NCI-H460 (cell line): ENCODE results near the gene CNGA3. TPM values are rescaled to one million over a fixed set of nuclear protein-coding genes. Genes with fewer than 3 reads are reported as not detected.
"Not testable (repeated sequence)": the region's sequence is repeated elsewhere in the genome, so short reads cannot be mapped to it uniquely, and the experiment has no call there.

Source experiments
- DNase-seq: peaks from one replicate; pipeline ENCODE4 v3.0.0-alpha.2; 2016; ENCODE audit warnings: low read depth; ENCODE audit errors: extremely low read depth
- polyA plus RNA-seq: library from polyadenylated mRNA; depleted of rRNA; stranded (reverse); fragments of >200 nt; gene quantifications from 2 replicates; pipeline ENCODE4 v1.2.3, GENCODE V29; 2014; cell fraction: nucleus; rRNA removed
- total RNA-seq: library from RNA; depleted of rRNA; stranded (reverse); fragments of >200 nt; shearing (Covaris generic); gene quantifications from 2 replicates; pipeline ENCODE4 v1.2.3, GENCODE V29; 2014; rRNA removed

CNGA3 gene
- total RNA-seq, result not detected in 2 replicates
- not detected in 2 replicates for polyA plus RNA-seq

DNA sequence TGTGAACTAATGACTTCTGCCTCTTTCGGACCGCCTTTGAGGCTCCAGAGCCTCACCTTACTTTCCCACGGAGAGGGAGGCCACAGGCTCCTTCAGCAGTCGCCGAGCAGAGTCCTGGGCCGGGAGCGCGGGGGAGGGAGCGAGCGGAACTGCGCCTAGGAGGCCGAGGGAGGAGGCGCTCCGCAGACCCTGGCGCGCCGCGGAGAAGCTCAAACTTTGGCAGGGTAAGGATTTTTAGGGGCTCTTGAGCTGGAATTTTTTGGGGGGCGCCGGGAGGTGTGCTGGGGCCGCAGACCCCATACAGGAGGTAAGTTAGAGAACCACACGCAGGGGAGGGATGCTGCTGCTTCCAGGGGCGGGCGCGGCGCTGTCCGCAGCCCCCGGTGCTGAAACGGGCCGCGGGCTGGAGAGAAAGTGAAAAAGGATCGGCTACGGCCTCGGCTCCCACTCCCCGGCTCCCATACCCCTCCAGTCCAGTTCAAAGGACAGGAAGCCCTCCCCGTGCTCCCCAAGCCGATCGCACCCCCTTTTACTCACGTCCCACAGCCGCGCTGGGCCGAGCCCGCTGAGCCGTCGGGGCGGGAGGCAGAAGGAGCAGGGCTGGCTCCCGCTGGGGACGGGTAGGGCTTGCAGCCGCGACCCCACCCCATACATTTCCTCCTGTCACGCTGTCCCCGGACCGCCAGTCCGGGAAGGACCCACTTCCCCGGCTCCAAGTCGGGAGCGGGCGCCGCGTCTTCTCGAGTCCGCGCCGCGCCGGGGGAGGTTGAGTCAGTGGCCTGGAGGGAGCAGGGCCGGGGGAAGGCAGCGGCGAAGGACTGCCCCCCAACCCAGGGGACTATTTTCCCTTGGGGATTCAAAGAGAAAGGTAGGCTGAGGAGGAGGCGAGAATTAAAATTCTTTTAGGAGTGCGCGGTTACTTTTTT, at the start of gene CNGA3:
Gene CNGA3 (plus strand): TSS at position 146 of the 926 bp plus-strand sequence. CDS start 23,520 bp downstream, outside the sequence.
- no peak for DNase-seq

GRCh38 chr2:98297817-98298682, 48.2 kb upstream of the CNGA3 start:
- DNase-seq, result no peak

DNA sequence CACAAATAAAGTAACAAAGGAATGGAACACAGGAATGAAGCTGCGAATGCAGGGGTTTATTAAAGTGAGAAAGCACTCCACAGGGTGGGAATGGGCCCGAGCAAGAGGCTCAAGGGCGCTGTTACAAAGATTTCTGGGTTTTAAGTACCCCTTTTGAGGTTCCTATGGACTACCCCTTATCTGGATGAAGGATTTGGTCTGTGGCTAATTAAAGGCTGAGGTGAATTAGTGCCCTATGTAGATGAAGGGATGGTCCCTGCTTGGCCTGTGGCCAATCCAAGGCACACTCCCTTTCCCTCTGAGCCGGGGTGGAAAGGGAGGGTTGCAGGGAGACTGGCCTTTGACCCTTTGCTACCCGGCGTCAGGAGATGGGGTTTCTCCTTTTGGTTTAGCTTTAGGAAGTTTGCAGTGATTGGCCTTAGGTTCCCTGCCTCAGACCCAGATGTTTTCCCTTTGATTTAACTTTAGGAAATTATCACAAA, 47.5 kb upstream of the CNGA3 start:
- DNase-seq, result no peak

DNA sequence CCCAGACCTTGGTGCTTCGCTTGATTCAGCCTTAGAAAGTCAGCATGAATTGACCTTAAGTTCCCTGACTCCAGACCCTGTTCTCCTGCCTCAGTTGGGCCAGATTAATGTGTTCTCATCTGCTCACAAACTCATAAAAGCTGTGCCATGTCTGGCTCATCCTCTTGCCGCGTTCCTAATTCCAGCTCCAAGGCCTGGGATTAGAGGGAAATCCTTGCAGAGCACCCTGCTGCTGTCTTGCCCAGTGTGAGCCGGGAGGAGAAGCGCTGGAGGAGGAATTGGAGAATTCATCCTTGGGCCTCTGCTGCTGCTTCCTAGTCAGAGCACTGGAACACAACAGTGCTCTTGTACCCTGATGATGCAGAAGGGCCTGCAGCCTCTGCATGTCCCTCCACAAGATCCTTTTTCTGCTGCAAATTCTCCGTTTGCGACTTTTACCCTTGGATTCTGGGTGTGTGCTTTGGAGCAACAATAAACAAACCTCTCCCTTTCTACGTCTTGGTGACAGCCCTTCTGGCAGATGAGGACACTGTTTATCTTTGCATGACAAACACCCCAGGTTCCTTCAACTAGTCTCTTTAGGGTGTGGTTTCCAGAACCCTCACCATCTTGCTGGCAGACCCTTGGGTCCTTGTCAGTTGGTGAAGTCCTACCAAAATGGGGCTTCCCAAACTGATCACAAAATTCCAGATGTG, 46.9 kb upstream of the CNGA3 start:
- DNase-seq, result no peak

DNA sequence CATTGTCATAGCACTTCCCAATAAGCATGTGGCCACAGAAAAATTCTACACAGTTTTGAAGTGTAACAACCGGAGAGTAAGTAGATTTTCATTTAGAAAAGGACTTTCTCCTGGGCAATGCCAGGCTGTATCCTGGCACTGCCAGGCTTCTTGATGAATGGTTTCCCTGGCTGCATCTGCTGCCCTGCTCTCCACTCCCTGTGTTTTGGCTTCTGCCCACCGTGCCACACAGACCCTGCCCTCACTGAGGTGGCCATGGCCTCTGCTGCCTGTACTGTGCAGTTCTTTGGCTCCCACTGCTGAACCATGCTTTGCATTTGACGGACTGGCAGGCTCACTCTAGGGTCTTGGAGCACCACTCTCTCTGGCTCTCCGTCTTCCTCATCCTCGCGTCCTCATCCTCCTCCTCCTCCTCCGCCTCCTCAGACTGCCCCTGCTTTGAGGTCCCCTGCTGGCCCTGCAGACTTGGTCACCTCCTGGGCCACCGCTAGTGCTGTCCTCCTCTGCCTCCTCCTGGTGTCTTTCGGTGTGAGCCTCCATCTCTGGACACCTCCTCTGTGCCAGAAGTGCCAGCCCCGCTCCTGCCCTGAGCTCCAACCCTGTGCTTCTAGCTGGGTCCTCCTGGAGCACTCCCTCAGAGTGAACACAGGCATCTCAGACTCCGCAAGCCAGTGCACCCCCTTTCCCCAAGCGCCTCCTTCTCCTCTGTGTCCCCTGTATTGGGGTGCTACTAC, 45.9 kb upstream of the CNGA3 start:
- no peak for DNase-seq

DNA sequence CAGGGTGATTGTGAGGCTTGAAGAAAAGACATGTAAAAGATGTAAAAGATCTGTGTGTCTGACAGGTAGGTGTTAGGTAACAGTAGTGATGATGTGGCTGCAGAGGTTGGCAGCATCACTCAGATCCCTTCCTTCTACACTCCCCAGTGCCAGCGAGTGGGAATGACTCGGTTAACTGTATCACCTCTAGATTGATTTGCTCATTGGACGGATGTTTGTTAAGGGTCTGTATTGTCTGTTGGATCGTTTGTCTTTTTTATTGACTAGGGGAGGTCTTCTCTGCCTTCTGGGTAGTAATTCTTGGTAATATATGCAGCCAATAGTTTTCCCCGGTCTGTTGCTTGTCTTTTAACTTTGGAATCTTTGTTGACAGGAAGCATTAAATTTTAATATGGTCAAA, 44.8 kb upstream of the CNGA3 start:
- no peak for DNase-seq

DNA sequence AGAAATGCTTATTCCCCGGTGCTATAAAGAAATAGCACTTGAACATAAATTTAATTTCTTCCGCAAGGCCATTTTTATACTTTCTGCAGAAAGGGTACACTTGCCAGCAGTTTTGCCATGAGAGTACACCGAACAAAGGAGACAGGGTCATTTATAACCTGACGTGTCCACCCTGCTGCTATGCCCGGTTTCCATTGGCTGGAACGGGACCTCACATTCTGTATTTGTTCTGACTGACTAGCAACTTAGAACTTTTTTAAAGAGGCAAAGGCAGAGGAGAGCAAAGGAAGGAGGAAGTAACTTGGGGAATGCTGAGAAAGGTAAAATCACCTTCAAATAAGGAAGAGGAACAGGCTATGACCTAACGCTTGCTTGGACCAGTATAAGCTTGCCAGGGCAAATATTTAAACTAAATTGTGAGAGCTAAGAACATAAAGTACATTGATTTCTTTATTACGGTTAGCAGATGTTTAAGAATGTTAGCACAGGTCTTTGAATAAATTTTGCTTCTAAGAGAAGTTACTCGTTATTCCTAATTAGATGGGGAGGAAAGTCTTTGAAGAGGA, 39.0 kb upstream of the CNGA3 start:
- DNase-seq, result not testable (repeated sequence)

GRCh38 chr2:98308068-98308467, 38.2 kb upstream of the CNGA3 start:
- no peak for DNase-seq

DNA sequence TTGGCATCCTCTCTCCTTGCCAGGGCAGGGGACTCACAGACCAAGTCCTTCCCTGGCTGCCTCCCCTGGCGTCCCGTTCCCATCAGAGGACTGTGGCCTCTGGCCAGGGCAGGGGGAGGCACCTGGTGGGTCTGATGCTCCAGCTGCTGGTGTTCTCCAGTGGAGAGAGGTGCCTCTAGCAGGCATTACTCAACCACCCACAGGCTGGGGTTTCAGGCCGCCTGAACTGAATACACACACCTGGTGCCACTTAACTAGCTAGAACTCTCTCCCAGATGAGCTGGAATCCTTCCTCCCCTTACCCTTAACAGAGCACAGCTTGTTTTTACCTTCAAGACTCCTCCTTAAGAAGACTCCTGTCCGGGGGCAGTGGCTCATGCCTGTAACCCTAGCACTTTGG, 37.7 kb upstream of the CNGA3 start:
- DNase-seq, result no peak

GRCh38 chr2:98309580-98309979, 36.7 kb upstream of the CNGA3 start:
- DNase-seq, result no peak

DNA sequence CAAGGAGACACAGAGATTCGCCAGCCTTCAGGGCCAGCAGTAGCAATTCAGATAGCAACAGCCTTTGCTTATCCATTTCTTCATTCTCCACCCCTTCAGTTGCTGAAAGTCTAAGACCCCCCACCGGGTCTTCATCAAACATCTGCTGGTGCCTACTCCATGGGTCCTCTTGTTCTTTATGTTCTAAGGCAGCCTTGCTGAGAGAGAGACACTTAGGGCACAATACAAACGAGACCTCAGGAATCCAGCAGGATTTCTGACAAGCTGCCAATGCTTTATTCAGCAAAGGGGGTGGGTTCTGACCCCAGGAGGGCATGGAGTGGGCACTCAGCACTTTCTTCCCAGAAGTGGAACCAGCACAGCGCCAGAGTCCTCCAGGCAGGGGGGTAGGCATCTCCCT, 36.2 kb upstream of the CNGA3 start:
- DNase-seq, result no peak

DNA sequence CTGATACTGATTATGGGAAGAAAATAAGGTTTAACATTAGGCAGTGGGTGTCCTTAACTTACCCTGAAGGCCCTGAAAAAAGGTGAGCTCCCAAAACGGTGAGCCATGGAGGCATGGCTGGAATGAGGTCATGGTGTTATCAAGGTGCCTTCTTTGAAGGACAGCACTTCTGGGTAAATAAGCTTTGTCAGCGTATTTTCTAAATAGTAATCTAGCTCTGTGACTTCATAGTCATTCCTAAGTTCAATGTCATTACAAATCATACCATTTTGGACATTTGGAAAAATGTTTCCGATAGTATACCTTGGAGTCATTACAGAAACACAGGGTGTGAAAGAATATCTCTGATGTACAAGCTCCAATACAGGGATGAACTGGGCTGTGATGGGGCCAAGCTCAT, 35.2 kb upstream of the CNGA3 start:
- no peak for DNase-seq

- DNase-seq, result no peak
Observed at GRCh38 chr2:98311771-98312545, 34.3 kb upstream of the CNGA3 start.

DNA sequence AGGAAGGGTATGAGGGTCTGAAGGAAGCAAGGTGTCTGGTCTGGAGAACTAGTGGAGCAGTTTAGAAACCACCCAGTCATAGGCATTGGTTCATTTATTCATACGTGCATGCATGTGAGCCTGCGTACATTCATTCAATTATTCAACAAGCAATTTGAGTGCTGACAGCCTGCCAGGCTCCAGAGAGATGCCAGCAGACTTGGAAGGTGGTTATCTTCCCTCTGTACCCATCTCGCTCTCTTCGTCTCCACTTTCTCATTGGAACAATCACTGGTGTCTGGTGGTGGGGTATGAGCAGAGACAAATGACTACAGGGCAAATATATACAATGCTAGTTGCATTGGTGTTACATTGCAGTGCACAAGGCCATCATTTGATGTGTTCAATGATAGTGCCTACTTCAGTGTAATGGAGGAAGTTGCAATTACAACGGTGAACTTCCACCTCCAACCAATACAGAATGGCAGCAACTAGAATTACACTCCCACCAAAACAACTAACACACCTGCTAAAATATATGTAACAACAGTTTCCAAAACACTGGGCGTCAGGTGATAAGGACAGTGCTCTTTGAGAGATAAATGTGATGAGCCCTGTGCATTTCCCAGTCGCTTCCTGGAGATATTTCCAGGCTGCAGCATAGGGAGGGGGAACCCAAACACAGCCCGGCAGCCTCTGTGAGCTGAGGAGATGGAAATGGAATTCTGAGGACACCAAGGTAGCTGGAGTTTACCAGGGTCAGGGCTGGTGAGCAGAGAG, 32.6 kb upstream of the CNGA3 start:
- no peak for DNase-seq

DNA sequence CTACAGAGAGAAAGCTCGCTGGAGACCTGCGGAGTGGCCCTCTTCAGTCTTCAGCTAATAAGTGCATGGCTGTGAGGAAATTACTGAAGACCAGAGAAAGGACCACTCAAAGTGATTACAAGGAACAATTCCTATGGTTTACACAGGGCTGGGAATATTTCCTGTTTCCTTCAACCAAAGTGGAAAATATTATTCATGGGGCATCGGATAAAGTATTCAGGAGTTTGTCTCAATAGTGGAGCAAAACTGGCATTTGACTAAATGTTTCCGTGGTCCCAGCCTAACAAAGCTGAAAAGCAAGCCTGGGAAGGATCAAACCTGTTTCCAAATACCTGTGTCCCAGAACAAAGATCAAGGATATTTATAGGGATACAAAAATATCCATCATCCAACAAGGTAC, 32.0 kb upstream of the CNGA3 start:
- DNase-seq, result no peak

DNA sequence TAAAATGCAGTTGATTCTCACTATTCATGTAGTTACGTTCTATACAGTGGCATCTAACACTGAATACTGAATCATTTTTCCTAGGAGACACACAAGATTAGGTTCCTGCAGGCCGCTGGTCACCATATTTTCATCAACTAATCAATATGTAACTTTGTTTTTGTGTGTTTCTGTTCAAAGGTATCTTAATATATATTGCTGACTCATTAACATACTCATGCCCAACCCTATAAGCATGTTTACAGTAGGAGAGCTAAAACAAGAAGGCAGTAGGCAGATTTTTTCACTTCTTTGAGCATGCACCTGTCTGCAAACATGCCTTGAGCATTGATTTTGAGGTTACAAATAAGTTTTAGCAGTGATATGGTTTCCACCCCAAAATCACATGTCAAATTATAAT, 30.3 kb upstream of the CNGA3 start:
- DNase-seq, result no peak

DNA sequence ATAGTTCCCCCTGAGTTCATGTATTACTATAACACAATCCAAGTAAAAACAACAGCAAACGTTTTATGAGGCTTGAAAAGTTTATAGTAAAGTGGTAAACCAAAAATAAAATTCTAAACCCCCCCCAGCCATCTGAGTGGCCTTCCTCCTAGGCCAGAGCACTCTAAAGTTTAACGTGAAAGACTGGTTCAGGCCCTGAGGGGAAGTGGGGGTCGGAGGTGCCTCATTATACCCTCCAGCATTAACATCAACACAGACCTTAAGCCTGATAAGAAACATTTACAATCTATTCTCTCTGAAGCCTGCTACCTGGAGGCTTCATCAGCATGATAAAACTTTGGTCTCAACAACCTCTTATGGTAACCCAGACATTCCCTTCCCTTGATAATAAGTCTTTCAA, 29.0 kb upstream of the CNGA3 start:
- DNase-seq, result no peak

- not testable (repeated sequence) for DNase-seq
Observed at GRCh38 chr2:98320171-98320570, 26.1 kb upstream of the CNGA3 start.
